GM12892 (cell line): ENCODE results near the gene ZNF429.

Experiments
- POLR2A ChIP-seq: IDR thresholded peaks from 2 replicates; pipeline ENCODE4 v1.6.1; 2011; ENCODE audit warnings: low read depth, low read length, control low read depth
- TAF1 ChIP-seq: IDR thresholded peaks from 2 replicates; pipeline ENCODE4 v1.6.1; 2011; ENCODE audit warnings: low read depth, mild to moderate bottlenecking, control low read depth, low read length, borderline replicate concordance

- TF ChIP-seq TAF1 (no peak), POLR2A (no peak)
Observed at GRCh38 chr19:21574607-21575006, 69.2 kb downstream of the ZNF429 start.
